Fibroblast of villous mesenchyme (primary cell): ENCODE results near the gene MMP11. TPM values are rescaled to one million over a fixed set of nuclear protein-coding genes. Genes with fewer than 3 reads are reported as not detected.

Experiments
- DNase-seq: peaks from one replicate; pipeline ENCODE4 v3.0.0-alpha.2; 2010; ENCODE audit warnings: low read depth
- H3K4me3 ChIP-seq: 2 replicates; pipeline ENCODE4 v1.5.1; 2011; ENCODE audit warnings: low read depth, mild to moderate bottlenecking, low read length
- CTCF ChIP-seq: IDR thresholded peaks from 2 replicates; pipeline ENCODE4 v1.5.1; 2012; ENCODE audit warnings: low read depth, mild to moderate bottlenecking, low read length; ENCODE audit not compliant: insufficient read depth
- total RNA-seq: library from RNA; depleted of rRNA; stranded (reverse); fragments of >200 nt; gene quantifications from 2 replicates; pipeline ENCODE4 v1.2.3, GENCODE V29; 2012

The MMP11 gene
- total RNA-seq, 1 donor: 16.0 TPM

- H3K4me3 ChIP-seq: no peak overlapping the region
- DNase-seq: no peak
- no peak for TF ChIP-seq CTCF
These were observed 7.6 kb downstream of the MMP11 start for GRCh38 chr22:23780146-23780748.

GRCh38 chr22:23781065-23781464 is 8.4 kb downstream of the MMP11 start:
- no peak for DNase-seq
- H3K4me3 ChIP-seq: no peak overlapping the region
- no peak for TF ChIP-seq CTCF

GRCh38 chr22:23781511-23782183 is 9.0 kb downstream of the MMP11 start:
- no peak overlapping the region for H3K4me3 ChIP-seq
- TF ChIP-seq CTCF: no peak
- DNase-seq: peak; percentile 54

GRCh38 chr22:23782252-23782651 is 9.6 kb downstream of the MMP11 start:
- TF ChIP-seq CTCF: no peak
- no peak overlapping the region for H3K4me3 ChIP-seq
- no peak for DNase-seq

- H3K4me3 ChIP-seq: no peak overlapping the region
- DNase-seq: no peak
- no peak for TF ChIP-seq CTCF
These were observed 10.1 kb downstream of the MMP11 start for GRCh38 chr22:23782703-23783102.

- no peak overlapping the region for H3K4me3 ChIP-seq
- no peak for DNase-seq
- TF ChIP-seq CTCF: no peak
These were observed 10.9 kb downstream of the MMP11 start for GRCh38 chr22:23783265-23784150.
